ENCODE measurements around the gene CHAC1. TPM values are rescaled to one million over a fixed set of nuclear protein-coding genes. Genes with fewer than 3 reads are reported as not detected.
A peak's percentile ranks its signal among the peaks of the same experiment; 100 is the strongest.

CHAC1 gene
- total and polyA plus RNA-seq, 2 of the 13 experiments (the other 11 are each of a cell fraction or from before 2014, with no cell fraction given), result 0.44 TPM; not detected in 1

DNA sequence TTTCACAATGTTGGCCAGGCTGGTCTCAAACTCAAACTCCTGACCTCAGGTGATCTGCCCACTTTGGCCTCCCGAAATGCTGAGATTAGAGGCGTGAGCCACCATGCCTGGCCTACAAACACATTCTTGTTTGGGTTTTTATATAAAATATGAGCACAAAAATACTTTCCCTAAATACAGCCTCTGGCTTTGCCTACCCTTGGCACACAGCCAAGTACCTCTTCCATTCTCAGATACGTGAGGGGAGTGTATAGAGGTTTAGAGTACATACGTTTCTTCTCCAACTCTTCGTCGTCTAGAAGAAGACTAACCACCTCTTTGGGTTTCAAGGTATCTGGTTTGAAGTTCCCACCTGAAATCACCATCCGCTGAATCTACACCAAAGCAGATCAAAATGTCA, 33.5 kb downstream of the CHAC1 start:
- in situ Hi-C loops (cut with HindIII; ENCODE audit: extremely low pct_ligation_motif_present, low pct_unique_long_range_greater_than_20kb) (no loop called here), intact Hi-C loops (cut with micrococcal nuclease; ENCODE audit: unreplicated experiment) (no loop called here)
- ATAC-seq, result no peak
- Histone ChIP-seq H4K20me1 (ENCODE audit: insufficient read depth, low read length) (no peaks in the 10 kb centered on the region), H3K4me2 (ENCODE audit: low read depth, low read length) (no peak overlapping the region), H3K4me3 (replicated peaks in 1 of 3; ENCODE audit: insufficient read depth in 1 of 3, low read depth in 2 of 3, low read length in 3 of 3) (no peak overlapping the region), H3K9me3 (ENCODE audit: low read length) (no peaks in the 10 kb centered on the region), H3K79me2 (ENCODE audit: insufficient read depth, low read length) (no peaks in the 10 kb centered on the region), H3K27me3 (ENCODE audit: control insufficient read depth in 1 of 2, insufficient read depth in 2 of 2, low read length in 2 of 2) (no peaks in the 10 kb centered on the region), H3K9ac (ENCODE audit: insufficient read depth, low read depth, low read length) (no peak overlapping the region), H3K4me1 (ENCODE audit: insufficient read depth, low read length) (no peaks in the 10 kb centered on the region), H3K27ac (ENCODE audit: extremely low read length, insufficient read depth, low read length) (no peak overlapping the region), H3K36me3 (replicated peaks in 1 of 2; ENCODE audit: control insufficient read depth in 1 of 2, insufficient read depth in 2 of 2, low read length in 2 of 2) (peaks cover 27 to 64% of the 10 kb centered on the region in 2 experiments), H2AFZ (ENCODE audit: low read length) (no peak overlapping the region)
- FAIRE-seq, result no peak
- DNase-seq (ENCODE audit: low spot score), result no peak
- TF ChIP-seq LCORL (IDR thresholded peaks at IDR 0.05), result peak; percentile 68
- no peak for TF ChIP-seq LCORL (CRISPR knock-in tag; IDR thresholded peaks at IDR 0.05)
- no peak for TF ChIP-seq ELF1 (CRISPR knock-in tag; IDR thresholded peaks at IDR 0.05)
- CTCF ChIA-PET (ENCODE audit: low intra/inter-chr PET ratio, low total read pairs), result no interaction called here
- no TSS peak for BruUV-seq (replicated peaks)
- POLR2A ChIA-PET, result no interaction called here
- WGBS (ENCODE audit: low lambda C conversion rate), result 98% methylated on average over 7 of the region's 7 CpGs

DNA sequence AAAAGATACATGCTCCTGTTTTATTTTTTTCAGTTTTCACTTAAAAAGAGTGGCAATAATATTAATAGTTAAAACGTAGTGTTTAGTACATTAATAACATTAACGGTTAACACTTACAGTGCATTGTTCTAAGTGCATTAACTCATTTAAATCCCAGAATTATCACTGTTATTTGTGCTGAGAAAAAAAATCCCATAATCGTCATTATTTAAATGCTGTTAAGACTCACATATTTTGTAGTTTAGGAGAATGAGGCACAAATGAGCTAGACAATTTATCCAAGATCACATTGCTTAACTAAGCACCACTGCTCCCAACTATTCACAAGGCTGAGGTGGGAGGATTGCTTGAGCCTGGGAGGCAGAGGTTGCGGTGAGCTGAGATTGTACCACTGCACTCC, 34.9 kb downstream of the CHAC1 start:
- H3K27me3 ChIP-seq (ENCODE audit: control insufficient read depth in 1 of 2, insufficient read depth in 2 of 2, low read length in 2 of 2), result no peaks in the 10 kb centered on the region
- ChIA-PET CTCF (ENCODE audit: low intra/inter-chr PET ratio, low total read pairs) (no interaction called here), POLR2A (no interaction called here)
- FAIRE-seq, result no peak
- intact Hi-C loops (cut with micrococcal nuclease; ENCODE audit: unreplicated experiment), result no loop called here
- H3K4me3 ChIP-seq (replicated peaks in 1 of 3; ENCODE audit: insufficient read depth in 1 of 3, low read depth in 2 of 3, low read length in 3 of 3), result no peak overlapping the region
- H3K4me1 ChIP-seq (ENCODE audit: insufficient read depth, low read length), result no peaks in the 10 kb centered on the region
- no peaks in the 10 kb centered on the region for H4K20me1 ChIP-seq (ENCODE audit: insufficient read depth, low read length)
- TF ChIP-seq ZKSCAN5 (CRISPR knock-in tag; IDR thresholded peaks at IDR 0.05) (no peak), PAWR (CRISPR knock-in tag; IDR thresholded peaks at IDR 0.05; ENCODE audit: borderline replicate concordance) (no peak), ZNF629 (CRISPR knock-in tag; conservative IDR thresholded peaks at IDR 0.05) (no peak), RXRA (CRISPR knock-in tag; IDR thresholded peaks at IDR 0.05) (no peak), MAFK (conservative IDR thresholded peaks at IDR 0.05 in 1 of 2, IDR thresholded peaks at IDR 0.05 in 1 of 2; ENCODE audit: low read length in 2 of 2) (peak; percentile 41 to 59; a peak in 3 of 4 replicates), MAFF (IDR thresholded peaks at IDR 0.05; ENCODE audit: low read depth, low read length) (peak; percentile 44; the same call in 1 of the 2 replicates), ZNF207 (IDR thresholded peaks at IDR 0.05; ENCODE audit: borderline replicate concordance) (no peak), ZMYM4 (CRISPR knock-in tag; IDR thresholded peaks at IDR 0.05) (no peak), ZNF512 (CRISPR knock-in tag; IDR thresholded peaks at IDR 0.05) (no peak)
- TF ChIP-seq, protein P1, sequence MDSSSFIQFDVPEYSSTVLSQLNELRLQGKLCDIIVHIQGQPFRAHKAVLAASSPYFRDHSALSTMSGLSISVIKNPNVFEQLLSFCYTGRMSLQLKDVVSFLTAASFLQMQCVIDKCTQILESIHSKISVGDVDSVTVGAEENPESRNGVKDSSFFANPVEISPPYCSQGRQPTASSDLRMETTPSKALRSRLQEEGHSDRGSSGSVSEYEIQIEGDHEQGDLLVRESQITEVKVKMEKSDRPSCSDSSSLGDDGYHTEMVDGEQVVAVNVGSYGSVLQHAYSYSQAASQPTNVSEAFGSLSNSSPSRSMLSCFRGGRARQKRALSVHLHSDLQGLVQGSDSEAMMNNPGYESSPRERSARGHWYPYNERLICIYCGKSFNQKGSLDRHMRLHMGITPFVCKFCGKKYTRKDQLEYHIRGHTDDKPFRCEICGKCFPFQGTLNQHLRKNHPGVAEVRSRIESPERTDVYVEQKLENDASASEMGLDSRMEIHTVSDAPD (CRISPR knock-in tag; IDR thresholded peaks at IDR 0.05), result no peak
- H3K9me3 ChIP-seq (ENCODE audit: low read length), result no peaks in the 10 kb centered on the region
- H3K9ac ChIP-seq (ENCODE audit: insufficient read depth, low read depth, low read length), result no peak overlapping the region
- ATAC-seq, result no peak
- peaks cover 30 to 61% of the 10 kb centered on the region in 2 experiments for H3K36me3 ChIP-seq (replicated peaks in 1 of 2; ENCODE audit: control insufficient read depth in 1 of 2, insufficient read depth in 2 of 2, low read length in 2 of 2)
- no peak overlapping the region for H3K27ac ChIP-seq (ENCODE audit: extremely low read length, insufficient read depth, low read length)
- WGBS (ENCODE audit: low lambda C conversion rate), result 97% methylated on average over 4 of the region's 4 CpGs
- no TSS peak for BruUV-seq (replicated peaks)
- H3K4me2 ChIP-seq (ENCODE audit: low read depth, low read length), result no peak overlapping the region
- DNase-seq (ENCODE audit: low spot score), result no peak
- H2AFZ ChIP-seq (ENCODE audit: low read length), result no peak overlapping the region
- in situ Hi-C loops (cut with HindIII; ENCODE audit: extremely low pct_ligation_motif_present, low pct_unique_long_range_greater_than_20kb), result no loop called here
- no peaks in the 10 kb centered on the region for H3K79me2 ChIP-seq (ENCODE audit: insufficient read depth, low read length)
